C4-2B (cell line): ENCODE results near the gene TPM4.

ENCODE experiments used
- ZFX ChIP-seq: fragments of 450-650 bp; IDR thresholded peaks from 2 replicates; pipeline ENCODE4 v1.6.1; 2017
- TF ChIP-seq, protein P1 (sequence below): fragments of 450-650 bp; conservative IDR thresholded peaks from 2 replicates; pipeline ENCODE4 v1.5.1; 2017; ENCODE audit warnings: mild to moderate bottlenecking

DNA sequence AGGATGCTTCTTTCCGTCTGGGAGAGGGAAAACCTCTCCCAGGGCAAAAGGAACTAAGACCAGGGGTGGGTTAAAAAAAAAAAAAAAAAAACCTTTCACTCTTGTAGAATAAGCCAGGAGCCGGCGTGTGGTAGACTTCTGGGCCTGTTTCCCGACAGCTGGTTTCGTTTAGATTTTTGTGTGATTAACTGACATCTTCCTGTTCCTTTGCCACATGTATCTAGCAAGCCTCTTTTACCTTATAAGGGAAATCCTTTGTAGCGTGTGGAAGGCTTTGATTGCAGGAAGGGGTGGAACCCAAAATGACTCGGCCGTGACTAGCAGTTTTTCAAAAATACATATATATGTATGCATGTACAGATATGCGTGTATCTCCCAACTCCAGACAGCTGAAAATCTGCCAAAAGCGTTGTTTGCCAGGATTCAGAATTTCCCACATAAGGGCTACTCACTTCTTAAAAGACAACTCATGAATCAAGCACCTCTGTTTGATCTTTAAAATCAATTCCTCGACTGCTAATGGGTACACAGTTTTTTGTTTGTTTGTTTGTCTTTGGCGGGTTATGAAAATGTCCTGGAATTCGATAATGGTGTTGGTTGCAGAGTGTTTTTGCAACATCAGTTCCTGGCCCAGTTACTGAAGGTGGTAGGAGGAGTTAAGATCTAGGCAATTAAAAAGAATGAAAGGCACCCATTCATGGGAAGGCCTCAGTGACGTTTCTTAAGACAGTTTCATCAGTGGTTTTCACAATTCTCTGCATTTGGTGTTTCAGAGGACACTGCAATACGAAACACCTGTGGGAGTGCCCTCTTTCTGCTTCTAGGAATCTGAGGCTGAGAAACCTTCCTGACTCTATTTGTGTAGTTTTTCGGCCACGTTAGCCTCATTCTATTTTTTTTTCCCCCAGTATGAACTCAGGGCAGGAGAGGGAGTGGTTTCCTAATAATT is 2.7 kb downstream of the TPM4 start:
- TF ChIP-seq, protein P1, sequence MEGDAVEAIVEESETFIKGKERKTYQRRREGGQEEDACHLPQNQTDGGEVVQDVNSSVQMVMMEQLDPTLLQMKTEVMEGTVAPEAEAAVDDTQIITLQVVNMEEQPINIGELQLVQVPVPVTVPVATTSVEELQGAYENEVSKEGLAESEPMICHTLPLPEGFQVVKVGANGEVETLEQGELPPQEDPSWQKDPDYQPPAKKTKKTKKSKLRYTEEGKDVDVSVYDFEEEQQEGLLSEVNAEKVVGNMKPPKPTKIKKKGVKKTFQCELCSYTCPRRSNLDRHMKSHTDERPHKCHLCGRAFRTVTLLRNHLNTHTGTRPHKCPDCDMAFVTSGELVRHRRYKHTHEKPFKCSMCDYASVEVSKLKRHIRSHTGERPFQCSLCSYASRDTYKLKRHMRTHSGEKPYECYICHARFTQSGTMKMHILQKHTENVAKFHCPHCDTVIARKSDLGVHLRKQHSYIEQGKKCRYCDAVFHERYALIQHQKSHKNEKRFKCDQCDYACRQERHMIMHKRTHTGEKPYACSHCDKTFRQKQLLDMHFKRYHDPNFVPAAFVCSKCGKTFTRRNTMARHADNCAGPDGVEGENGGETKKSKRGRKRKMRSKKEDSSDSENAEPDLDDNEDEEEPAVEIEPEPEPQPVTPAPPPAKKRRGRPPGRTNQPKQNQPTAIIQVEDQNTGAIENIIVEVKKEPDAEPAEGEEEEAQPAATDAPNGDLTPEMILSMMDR, result no peak
- no peak for TF ChIP-seq ZFX
